PC-9 (cell line): ENCODE data around the gene MKRN2. TPM values are rescaled to one million over a fixed set of nuclear protein-coding genes. Genes with fewer than 3 reads are reported as not detected.

Source experiments
- Bru-seq: library from RNA; stranded (reverse); fragments of 400-500 nt; gene quantifications from one replicate; lab custom pipeline; 2021; lab: Mats Ljungman, UMichigan
- BruChase-seq, 2 experiments: library from RNA; stranded (reverse); fragments of 400-500 nt; gene quantifications; one replicate each; lab custom pipeline; 2021; lab: Mats Ljungman, UMichigan
- BruUV-seq: library from RNA; stranded (reverse); fragments of 400-500 nt; replicated peaks from 2 replicates; lab custom pipeline; 2021; lab: Mats Ljungman, UMichigan
- CTCF ChIA-PET: fragments of 300-600 bp; sonication (Branson Sonifier 250); formaldehyde crosslinking; loops from one replicate; lab custom pipeline; 2022; ENCODE audit warnings: antibody characterized with exemption; lab: Charles Lee
- POLR2A ChIA-PET: fragments of 300-600 bp; sonication (Branson Sonifier 250); formaldehyde crosslinking; loops from one replicate; lab custom pipeline; 2022; ENCODE audit warnings: antibody characterized with exemption; ENCODE audit not compliant: unreplicated experiment; lab: Charles Lee
- DNase-seq, 2 experiments: peaks; one replicate each; pipeline versions ENCODE4 v3.0.0 to v3.0.0-alpha.2; 2015 to 2022; ENCODE audit warnings: mixed read lengths in 1 of 2
- H2AFZ ChIP-seq: fragments of 200-600 bp; sonication (generic); 2 replicates; pipeline ENCODE4 v1.8.1; 2017; ENCODE audit warnings: antibody characterized with exemption
- H3F3A ChIP-seq: fragments of 200-600 bp; sonication (generic); 2 replicates; pipeline ENCODE4 v1.8.1; 2017; ENCODE audit warnings: antibody characterized with exemption, mild to moderate bottlenecking, low read depth; ENCODE audit not compliant: insufficient read depth
- H3K27ac ChIP-seq: fragments of 200-600 bp; sonication (generic); 2 replicates; pipeline ENCODE4 v1.6.1; 2016; ENCODE audit warnings: mixed run types
- H3K27me3 ChIP-seq: fragments of 200-600 bp; sonication (generic); 2 replicates; pipeline ENCODE4 v1.6.1; 2016; ENCODE audit warnings: low read depth, mixed run types; ENCODE audit not compliant: insufficient read depth
- H3K36me3 ChIP-seq: fragments of 200-600 bp; sonication (generic); 2 replicates; pipeline ENCODE4 v1.6.1; 2016; ENCODE audit warnings: low read depth, mixed run types
- H3K4me1 ChIP-seq: fragments of 200-600 bp; sonication (generic); replicated peaks from 2 replicates; pipeline ENCODE4 v1.6.1; 2016; ENCODE audit warnings: mixed run types; ENCODE audit not compliant: insufficient read depth
- H3K4me2 ChIP-seq: fragments of 200-600 bp; sonication (generic); 2 replicates; pipeline ENCODE4 v1.6.1; 2017; ENCODE audit warnings: mixed run types
- H3K4me3 ChIP-seq: fragments of 200-600 bp; sonication (generic); 2 replicates; pipeline ENCODE4 v1.6.1; 2016; ENCODE audit warnings: mixed run types
- H3K79me2 ChIP-seq: fragments of 200-600 bp; sonication (generic); 2 replicates; pipeline ENCODE4 v1.6.1; 2017; ENCODE audit warnings: low read depth, mixed run types
- H3K9me2 ChIP-seq: fragments of 200-600 bp; sonication (generic); 2 replicates; pipeline ENCODE4 v1.8.1; 2017; ENCODE audit warnings: mild to moderate bottlenecking; ENCODE audit not compliant: insufficient read depth
- H3K9me3 ChIP-seq: fragments of 200-600 bp; sonication (generic); 2 replicates; pipeline ENCODE4 v1.8.1; 2016; ENCODE audit warnings: low read depth; ENCODE audit not compliant: insufficient read depth
- H4K20me1 ChIP-seq: fragments of 200-600 bp; sonication (generic); 2 replicates; pipeline ENCODE4 v1.8.1; 2017; ENCODE audit not compliant: insufficient read depth
- CTCF ChIP-seq: fragments of 200-600 bp; sonication (generic); conservative IDR thresholded peaks from 2 replicates; pipeline ENCODE4 v1.6.1; 2017; ENCODE audit warnings: mixed run types, antibody characterized with exemption, mild to moderate bottlenecking, moderate library complexity
- EZH2 ChIP-seq: fragments of 200-600 bp; sonication (generic); IDR thresholded peaks from 2 replicates; pipeline ENCODE4 v1.8.0; 2017; ENCODE audit warnings: antibody characterized with exemption, low read depth
- intact Hi-C: fragments of 100-400 bp; cut with micrococcal nuclease; formaldehyde crosslinking; loops from one replicate; pipeline ENCODE4 v1.10.0; 2022; ENCODE audit not compliant: unreplicated experiment
- long read RNA-seq: library from polyadenylated mRNA; stranded (forward); transcript quantifications from one replicate; pipeline ENCODE4 v2.0.0, GENCODE V29; 2022
- total RNA-seq: library from RNA; stranded (reverse); gene quantifications from 2 replicates; pipeline ENCODE4 v1.2.3, GENCODE V29; 2021

MKRN2 gene, protein sequence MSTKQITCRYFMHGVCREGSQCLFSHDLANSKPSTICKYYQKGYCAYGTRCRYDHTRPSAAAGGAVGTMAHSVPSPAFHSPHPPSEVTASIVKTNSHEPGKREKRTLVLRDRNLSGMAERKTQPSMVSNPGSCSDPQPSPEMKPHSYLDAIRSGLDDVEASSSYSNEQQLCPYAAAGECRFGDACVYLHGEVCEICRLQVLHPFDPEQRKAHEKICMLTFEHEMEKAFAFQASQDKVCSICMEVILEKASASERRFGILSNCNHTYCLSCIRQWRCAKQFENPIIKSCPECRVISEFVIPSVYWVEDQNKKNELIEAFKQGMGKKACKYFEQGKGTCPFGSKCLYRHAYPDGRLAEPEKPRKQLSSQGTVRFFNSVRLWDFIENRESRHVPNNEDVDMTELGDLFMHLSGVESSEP
- total RNA-seq (25.0 and 30.9 TPM in 2 replicates), Bru-seq, nascent RNA (percentile 84 among the genes with signal in this experiment), BruChase-seq, experiment 1, labeled RNA remaining after a 2-hour chase (percentile 79 among the genes with signal in this experiment), BruChase-seq, experiment 2, labeled RNA remaining after a 6-hour chase (percentile 73 among the genes with signal in this experiment)
- long read RNA-seq, transcript MKRN2-201 (8 exons, 2,848 nt) = major isoform, 59 of 68 reads
- long read RNA-seq, partial matches to known transcripts = 1 of 68 reads
- long read RNA-seq, other reads (novel, unspliced or antisense) = 7 of 68 reads

DNA sequence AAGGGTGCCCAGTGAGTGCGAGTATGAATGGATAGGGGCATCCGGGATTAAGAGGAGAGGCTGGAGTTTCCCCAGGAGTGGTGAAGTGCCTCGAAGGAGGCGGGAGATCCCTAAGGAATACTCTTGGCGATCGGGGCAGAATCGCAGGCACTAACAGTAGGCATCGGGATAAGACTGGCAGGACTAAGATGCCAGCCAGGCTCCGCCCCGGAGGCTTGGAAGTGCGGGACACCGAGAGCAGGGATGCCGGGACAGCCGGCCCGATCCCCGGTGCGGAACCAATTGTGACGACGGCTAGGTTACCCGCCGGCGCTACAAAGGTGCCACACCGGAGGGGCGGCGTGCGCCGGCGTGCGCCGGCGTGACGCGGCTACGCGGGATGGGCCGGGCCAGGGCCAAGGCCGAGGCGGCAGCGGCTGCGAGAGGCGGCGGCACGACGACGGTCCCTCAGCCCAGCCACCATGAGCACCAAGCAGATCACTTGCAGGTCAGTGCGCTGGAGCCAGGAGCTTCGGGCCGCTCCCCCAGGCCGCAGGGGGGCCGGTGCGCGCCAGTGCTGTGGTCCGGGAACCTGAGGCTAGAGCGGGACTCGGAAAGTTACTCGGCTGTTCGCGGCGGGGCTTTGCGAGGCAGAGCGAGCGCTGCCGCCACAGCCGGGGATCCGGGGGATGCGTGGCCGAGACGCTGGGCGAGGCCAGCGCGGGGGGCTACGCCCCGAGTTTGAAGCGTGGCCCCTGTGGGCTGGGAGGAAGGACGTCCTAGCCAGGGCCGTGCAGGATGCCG lies at the start of gene MKRN2:
Gene MKRN2, plus strand, starts transcription at position 398 of the 783 bp plus-strand sequence. Its CDS starts 64 bp downstream, at position 462.
- DNase-seq = peak; percentile 70 to 92
- ChIA-PET CTCF (interaction anchor here (0.6 to 0.7 kb wide), 2 partner anchors 28 to 1338 kb away, joined by 5 read pairs; no protein-coding TSS in a partner anchor), POLR2A (interaction anchor here (0.6 kb wide), 1 partner anchor 10 kb away, joined by 13 read pairs; no protein-coding TSS in a partner anchor)
- Histone ChIP-seq H3K4me3 (peak within 1 kb of the TSS; percentile 74), H3K9me3 (no peaks in the 10 kb centered on the region), H3K4me2 (peak within 1 kb of the TSS; percentile 83), H3K79me2 (peaks cover 49% of the 10 kb centered on the region), H3F3A (peaks cover 13% of the 10 kb centered on the region), H3K27me3 (no peaks in the 10 kb centered on the region), H3K9me2 (0 out of 2 replicates have a peak, but pooled peaks cover 5% of the 10 kb centered on the region), H4K20me1 (peaks cover 36% of the 10 kb centered on the region), H2AFZ (peak within 1 kb of the TSS; percentile 98), H3K27ac (peak within 1 kb of the TSS; percentile 80), H3K4me1 (peaks cover 21% of the 10 kb centered on the region), H3K36me3 (no peaks in the 10 kb centered on the region)
- TSS peak; percentile 32 for BruUV-seq
- TF ChIP-seq CTCF (no peak), EZH2 (no peak)
- intact Hi-C loops = loop anchor here (1.0 to 5.0 kb wide), 2 partner anchors 75 to 422 kb away; partner anchors contain the start of gene TSEN2

DNA sequence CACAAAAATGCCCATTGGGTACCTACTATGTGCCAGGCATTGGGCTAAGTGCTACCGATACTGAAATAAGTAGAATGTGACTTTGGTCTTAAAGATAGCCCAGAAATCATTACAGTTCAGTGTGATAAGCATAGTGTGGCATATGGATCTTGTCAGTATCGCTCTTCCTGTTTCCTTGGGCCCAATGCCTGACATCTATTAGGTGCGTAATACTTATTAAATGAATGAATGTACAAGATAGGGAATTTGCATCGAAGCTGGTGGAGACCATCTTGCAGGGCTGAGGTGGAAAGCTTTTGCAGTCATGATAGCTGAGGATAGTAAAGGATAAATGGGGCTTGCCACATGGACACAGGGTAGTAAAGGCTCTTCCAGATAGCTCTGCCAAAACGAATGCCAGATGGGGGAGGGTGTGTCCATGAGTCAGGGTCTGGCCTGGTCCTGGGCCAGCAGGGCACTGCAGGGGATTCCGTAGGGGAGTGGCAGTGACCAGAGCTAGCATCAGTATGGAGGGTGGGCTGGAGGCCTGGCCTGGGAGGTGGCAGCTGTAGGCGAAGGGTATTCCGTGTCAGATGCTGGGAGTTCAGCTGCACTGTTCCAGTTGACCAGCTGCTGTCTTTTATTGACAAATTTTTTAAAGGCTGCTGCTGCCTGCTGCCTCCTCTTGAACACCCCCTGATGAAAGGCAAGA lies 49.2 kb upstream of the MKRN2 start:
- intact Hi-C loops = loop anchor here (1.0 kb wide), 1 partner anchor 372 kb away; no protein-coding TSS in a partner anchor
- H3K4me2 ChIP-seq = no peak overlapping the region
- H3K9me2 ChIP-seq = no peaks in the 10 kb centered on the region
- no peak overlapping the region for H3K27ac ChIP-seq
- H3K4me3 ChIP-seq = no peak overlapping the region
- peaks cover 12% of the 10 kb centered on the region; the same call in 1 of the 2 replicates for H3K4me1 ChIP-seq
- H3K36me3 ChIP-seq = peaks cover 19% of the 10 kb centered on the region
- H3K9me3 ChIP-seq = no peaks in the 10 kb centered on the region
- ChIA-PET POLR2A (interaction anchor here (0.6 to 1.0 kb wide), 2 partner anchors 38 to 170 kb away, joined by 4 read pairs; partner anchors contain the start of gene MKRN2OS), CTCF (interaction anchor here (0.6 to 1.5 kb wide), 4 partner anchors 24 to 941 kb away, joined by 3 to 4 read pairs (median 3); partner anchors contain the start of gene TSEN2)
- BruUV-seq = no TSS peak
- no peak for TF ChIP-seq CTCF
- no peak for TF ChIP-seq EZH2
- DNase-seq = peak in 1 of 2 experiments; percentile 32
- H3F3A ChIP-seq = peaks cover 19% of the 10 kb centered on the region; the same call in 1 of the 2 replicates
- 0 out of 2 replicates have a peak, but pooled peaks cover 4% of the 10 kb centered on the region for H4K20me1 ChIP-seq
- no peaks in the 10 kb centered on the region for H3K27me3 ChIP-seq
- no peak overlapping the region for H2AFZ ChIP-seq
- 0 out of 2 replicates have a peak, but pooled peaks cover 4% of the 10 kb centered on the region for H3K79me2 ChIP-seq
